UCSD-AML1 (cell line): Measurements from ENCODE around the gene CLEC10A.
"Not testable (repeated sequence)": the region's sequence is repeated elsewhere in the genome, so short reads cannot be mapped to it uniquely, and the experiment has no call there.

ENCODE experiments used
- DNase-seq: peaks from one replicate; lab custom pipeline; 2025; ENCODE audit not compliant: unreplicated experiment; lab: John Stamatoyannopoulos, UW

The CLEC10A gene

DNA sequence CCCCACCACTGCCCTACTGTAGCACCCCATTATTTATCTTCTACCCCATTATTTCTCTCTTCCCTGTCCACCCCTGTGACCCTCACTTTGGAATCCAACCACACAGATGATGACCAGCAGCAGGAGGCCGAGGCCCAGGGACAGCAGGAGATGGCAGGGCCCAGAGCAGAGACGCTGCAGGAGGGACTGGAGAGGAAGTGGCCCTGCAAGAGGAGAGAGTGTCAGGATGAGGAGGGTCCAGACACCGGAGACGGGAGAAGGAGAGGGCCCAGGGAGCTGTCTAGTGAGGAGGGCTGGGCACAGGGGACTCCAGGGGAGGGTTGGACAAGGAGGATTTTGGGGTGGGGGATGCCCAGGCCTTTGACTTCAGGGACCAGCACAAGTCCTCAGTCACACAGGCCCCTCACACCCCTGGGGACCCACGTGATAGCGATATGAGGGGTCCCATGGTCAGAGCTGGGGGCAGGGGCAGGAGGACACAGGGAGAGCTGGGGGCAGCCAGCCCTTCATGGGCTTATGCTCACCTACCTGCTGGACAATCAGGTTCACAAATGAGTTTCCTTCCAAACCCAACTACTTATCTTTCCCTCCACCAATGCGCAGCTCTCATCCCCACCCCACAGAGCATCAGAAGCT lies 2.0 kb downstream of the CLEC10A start:
- DNase-seq, result no peak

DNA sequence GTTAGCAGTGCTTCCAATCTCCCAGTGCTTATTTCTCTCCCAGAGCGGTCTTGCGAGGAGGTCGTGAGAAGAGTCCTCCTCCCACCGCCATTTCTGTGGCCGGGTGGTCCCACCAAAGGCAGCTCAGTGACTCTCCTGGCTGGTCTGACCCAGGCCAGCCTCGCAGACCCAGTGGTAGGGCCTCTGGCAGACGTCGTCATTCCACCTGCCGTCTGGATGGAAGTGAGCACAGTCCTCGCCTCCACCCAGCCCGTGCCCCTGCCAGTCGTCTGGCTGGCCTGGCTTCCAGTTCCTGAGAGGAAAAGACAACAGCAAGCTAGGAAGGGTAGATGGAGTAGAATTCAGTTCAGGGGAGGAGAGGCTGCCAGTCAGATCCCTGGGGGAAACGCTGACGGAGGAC lies 5.1 kb downstream of the CLEC10A start:
- no peak for DNase-seq

DNA sequence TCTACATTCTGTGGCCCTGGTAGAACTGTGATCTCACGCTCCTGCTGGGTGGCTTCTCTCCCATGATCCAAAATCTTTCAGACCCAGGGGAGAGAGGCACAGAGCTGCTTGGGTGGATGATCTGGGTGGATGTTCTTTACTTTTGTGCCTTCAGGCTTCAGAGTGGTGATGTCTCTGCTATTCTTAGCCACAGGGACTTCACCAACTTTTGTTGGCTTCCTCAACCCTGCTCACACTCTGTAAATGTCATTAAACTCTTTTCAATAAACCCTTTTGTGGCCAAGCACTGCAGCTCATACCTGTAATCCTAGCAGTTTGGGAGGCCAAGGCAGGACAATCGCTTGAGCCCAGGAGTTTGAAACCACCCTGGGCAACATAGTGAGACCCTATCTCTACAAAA lies 7.6 kb downstream of the CLEC10A start:
- DNase-seq, result no peak

DNA sequence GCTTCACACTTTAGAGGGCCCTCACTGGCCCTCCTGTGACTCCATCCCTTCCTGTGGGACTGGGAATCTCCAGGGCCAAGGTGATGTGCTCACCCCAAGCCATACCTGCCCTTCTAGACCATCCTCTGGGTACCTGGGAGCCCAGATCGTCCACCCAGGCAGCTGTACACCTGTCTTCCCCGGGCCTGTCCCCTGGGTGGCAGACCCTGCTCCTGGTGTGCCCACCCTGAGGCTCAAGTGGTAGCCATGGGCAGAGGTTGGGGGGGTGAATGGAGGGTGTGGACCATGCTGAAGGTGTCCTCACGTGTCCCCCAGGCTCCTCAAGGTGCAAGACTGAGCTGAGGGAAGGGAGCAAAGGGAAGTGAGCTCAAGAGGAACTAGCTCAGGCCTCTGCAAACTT lies 9.3 kb downstream of the CLEC10A start:
- DNase-seq, result no peak

DNA sequence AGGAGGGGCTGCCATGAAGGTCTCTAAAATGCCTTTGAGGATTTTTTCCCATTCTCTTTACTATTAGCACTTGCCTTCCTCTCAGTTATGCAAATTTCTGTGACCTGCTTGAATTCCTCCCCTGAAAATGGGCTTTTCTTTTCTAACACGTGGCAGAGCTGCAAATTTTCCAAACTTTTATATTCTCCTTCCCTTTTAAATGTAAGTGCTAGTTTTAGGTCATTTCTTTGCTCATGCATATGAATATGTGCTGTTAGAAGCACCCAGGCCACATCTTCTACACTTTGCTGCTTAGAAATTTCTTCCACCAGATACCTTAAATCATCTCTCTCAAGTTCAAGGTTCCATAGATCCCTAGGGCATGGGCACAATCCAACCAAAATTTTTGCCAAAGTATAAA lies 11.8 kb downstream of the CLEC10A start:
- DNase-seq, result no peak

- DNase-seq, result no peak
Measured at GRCh38 chr17:7067198-7067597, 12.9 kb downstream of the CLEC10A start.

GRCh38 chr17:7064261-7064660 lies 15.8 kb downstream of the CLEC10A start:
- DNase-seq, result no peak

DNA sequence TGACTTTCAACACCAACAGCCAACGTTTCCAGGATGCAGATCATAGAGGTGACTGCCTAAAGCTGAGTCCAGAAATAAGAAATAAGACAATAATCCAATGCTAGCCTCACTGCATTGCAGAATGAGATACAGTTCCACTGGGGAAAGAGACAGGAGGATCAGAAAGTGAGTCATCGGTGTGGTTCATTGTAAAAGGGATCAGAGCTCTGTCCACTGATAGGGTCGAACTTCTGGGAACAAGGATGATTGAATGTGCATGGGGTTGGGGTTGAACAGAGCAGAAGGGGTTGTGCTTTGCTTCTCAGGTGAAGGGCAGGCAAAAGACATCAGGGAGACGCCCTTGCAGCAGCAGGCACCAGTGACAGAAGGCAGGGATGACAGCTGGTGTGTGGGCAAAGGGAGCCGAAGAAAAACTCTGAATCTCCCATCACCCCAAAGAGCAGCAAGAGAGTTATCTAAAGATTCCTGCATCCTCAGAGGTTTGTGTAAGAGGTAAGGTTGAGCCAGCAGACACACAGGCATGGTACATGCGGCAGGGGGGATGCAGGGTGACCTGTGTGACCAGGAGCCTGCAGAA lies 16.4 kb downstream of the CLEC10A start:
- DNase-seq, result no peak

- no peak for DNase-seq
Measured at GRCh38 chr17:7060165-7060891, 19.7 kb downstream of the CLEC10A start.

DNA sequence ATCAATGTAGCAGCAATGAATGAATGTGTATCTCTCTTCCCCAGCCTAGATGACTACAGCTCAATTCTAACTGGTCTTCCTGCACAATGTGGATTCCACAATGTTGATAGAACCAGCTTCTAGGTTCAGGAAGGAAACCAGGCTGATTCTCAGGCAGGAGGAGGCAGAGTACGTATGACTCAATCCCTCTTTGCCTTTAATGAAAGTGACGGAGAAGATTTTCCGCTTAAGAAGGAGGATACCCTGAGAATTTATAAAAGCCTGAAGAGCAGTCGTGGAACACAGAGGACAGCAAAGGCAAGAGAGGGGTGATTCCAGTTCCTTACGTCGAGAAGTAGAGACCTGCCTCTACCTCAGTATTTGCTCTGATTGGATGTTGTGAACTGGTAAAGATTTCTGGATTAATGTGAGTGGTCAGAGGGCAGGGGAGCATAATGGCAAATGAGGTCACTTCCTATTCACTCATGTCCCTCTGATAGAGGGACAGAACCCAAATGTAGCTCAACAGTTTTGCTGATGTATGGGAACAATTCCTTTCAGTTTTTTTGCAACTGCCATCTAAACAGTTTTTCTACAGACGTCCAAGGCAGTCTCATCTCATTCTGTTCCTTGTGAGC lies 21.1 kb downstream of the CLEC10A start:
- DNase-seq, result no peak

DNA sequence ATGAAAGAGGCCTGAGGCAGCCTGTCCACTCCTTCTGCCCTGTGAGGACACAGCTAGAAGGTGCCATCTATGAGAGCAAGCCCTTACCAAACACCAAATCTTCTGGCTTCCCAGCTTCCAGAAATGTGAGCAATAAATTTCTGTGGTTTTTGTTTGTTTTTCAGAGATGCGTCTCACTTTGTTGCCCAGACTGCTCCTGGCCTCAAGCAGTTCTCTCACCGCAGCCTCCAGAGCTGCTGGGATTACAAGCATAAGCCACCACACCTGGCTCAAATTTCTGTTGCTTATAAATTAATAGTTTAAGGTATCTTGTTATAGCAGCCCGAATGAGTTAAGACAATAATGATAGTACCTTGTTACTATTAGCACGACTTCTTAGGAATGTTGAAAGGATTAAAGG lies 23.7 kb downstream of the CLEC10A start:
- DNase-seq, result no peak

GRCh38 chr17:7050583-7050982 lies 29.5 kb downstream of the CLEC10A start:
- DNase-seq, result not testable (repeated sequence)

GRCh38 chr17:7048968-7049367 lies 31.1 kb downstream of the CLEC10A start:
- no peak for DNase-seq

GRCh38 chr17:7047566-7047965 lies 32.5 kb downstream of the CLEC10A start:
- no peak for DNase-seq

GRCh38 chr17:7046725-7047397 lies 33.2 kb downstream of the CLEC10A start:
- DNase-seq, result not testable (repeated sequence)

DNA sequence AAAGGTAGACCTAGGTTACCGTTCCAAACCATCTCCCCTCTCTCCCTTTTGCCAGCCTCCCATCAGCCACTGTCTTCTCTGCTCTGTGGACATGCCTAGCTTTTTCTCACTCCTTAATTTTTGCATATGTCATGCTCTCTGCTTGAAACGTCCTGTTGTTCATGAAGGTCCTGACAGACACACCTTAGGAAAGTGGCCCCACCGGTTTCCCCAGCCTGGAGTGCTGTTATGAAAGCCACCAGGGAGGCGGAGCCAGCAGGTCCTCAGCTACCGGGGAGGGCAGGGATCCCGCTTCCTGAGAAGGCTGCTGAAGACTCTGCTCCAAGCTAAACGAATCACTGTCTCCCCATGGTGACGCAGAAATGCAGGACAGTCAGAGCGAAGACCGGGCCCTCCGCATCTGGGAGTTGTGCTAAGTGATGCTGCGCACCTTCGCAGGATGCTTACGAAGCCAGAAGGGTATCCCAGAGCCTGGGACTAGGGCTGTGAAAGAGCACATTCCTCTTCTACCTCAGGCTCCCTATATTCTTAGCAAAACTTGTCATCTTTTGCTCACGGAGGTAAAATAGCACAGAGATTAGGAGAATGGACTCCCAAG lies 33.8 kb downstream of the CLEC10A start:
- no peak for DNase-seq

- no peak for DNase-seq
Measured at GRCh38 chr17:7045492-7046126, 34.4 kb downstream of the CLEC10A start.

- DNase-seq, result no peak
Measured at GRCh38 chr17:7043497-7044198, 36.4 kb downstream of the CLEC10A start, which contains the start of gene SLC16A11. Gene SLC16A11, minus strand, starts transcription at chr17:7044092. Its CDS starts 579 bp downstream, at chr17:7043513.

- DNase-seq, result no peak
Measured at GRCh38 chr17:7043182-7043496, 36.9 kb downstream of the CLEC10A start.
